Caco-2 (cell line): ENCODE measurements around the gene SREBF1. TPM values are rescaled to one million over a fixed set of nuclear protein-coding genes. Genes with fewer than 3 reads are reported as not detected.

Source experiments
- BruUV-seq: library from RNA; stranded (reverse); fragments of 400-500 nt; replicated peaks from 2 replicates; lab custom pipeline; 2021; lab: Mats Ljungman, UMichigan
- CTCF ChIA-PET: fragments of 300-600 bp; sonication (Branson Sonifier 250); formaldehyde crosslinking; loops from one replicate; lab custom pipeline; 2022; ENCODE audit warnings: antibody characterized with exemption; lab: Charles Lee
- POLR2A ChIA-PET: fragments of 300-600 bp; sonication (Branson Sonifier 250); formaldehyde crosslinking; loops from one replicate; lab custom pipeline; 2022; ENCODE audit warnings: antibody characterized with exemption; lab: Charles Lee
- DNase-seq, 2 experiments: peaks; one replicate each; pipeline versions ENCODE4 v3.0.0 to v3.0.0-alpha.2; 2020 to 2022
- H3K27me3 ChIP-seq: replicated peaks from 2 replicates; pipeline ENCODE4 v1.6.0; 2011; ENCODE audit warnings: low read length; ENCODE audit not compliant: control insufficient read depth, insufficient read depth
- H3K36me3 ChIP-seq: 2 replicates; pipeline ENCODE4 v1.5.1; 2011; ENCODE audit warnings: low read length; ENCODE audit not compliant: control insufficient read depth, insufficient read depth
- H3K4me1 ChIP-seq: fragments of 250-450 bp; sonication (Bioruptor Pico); 2 replicates; pipeline ENCODE4 v1.5.1; 2020; ENCODE audit warnings: mild to moderate bottlenecking
- H3K4me3 ChIP-seq: 2 replicates; pipeline ENCODE4 v1.5.1; 2011; ENCODE audit warnings: low read depth, mild to moderate bottlenecking, control low read depth, low read length
- H3K9me3 ChIP-seq: fragments of 250-450 bp; sonication (Bioruptor Pico); 2 replicates; pipeline ENCODE4 v1.5.1; 2020; ENCODE audit warnings: mild to moderate bottlenecking, moderate library complexity
- H3K27ac Mint-ChIP-seq: one replicate; pipeline ENCODE4 v1.8.0; 2022; ENCODE audit warnings: mixed read lengths; ENCODE audit not compliant: unreplicated experiment
- H3K27me3 Mint-ChIP-seq: one replicate; pipeline ENCODE4 v1.8.0; 2022; ENCODE audit warnings: mixed read lengths; ENCODE audit not compliant: insufficient read depth, unreplicated experiment
- H3K36me3 Mint-ChIP-seq: one replicate; pipeline ENCODE4 v1.8.0; 2022; ENCODE audit warnings: mild to moderate bottlenecking, mixed read lengths; ENCODE audit not compliant: insufficient read depth, unreplicated experiment
- H3K4me1 Mint-ChIP-seq: one replicate; pipeline ENCODE4 v1.8.0; 2022; ENCODE audit warnings: low read depth, mixed read lengths; ENCODE audit not compliant: unreplicated experiment
- H3K4me3 Mint-ChIP-seq: one replicate; pipeline ENCODE4 v1.8.0; 2022; ENCODE audit warnings: mild to moderate bottlenecking, moderate library complexity, mixed read lengths; ENCODE audit not compliant: unreplicated experiment
- H3K9me3 Mint-ChIP-seq: one replicate; pipeline ENCODE4 v1.8.0; 2022; ENCODE audit warnings: mixed read lengths; ENCODE audit not compliant: unreplicated experiment
- CTCF ChIP-seq, 2 experiments: fragments of 200-600 bp in 1 of 2; IDR thresholded peaks; 1 replicate in 1 of 2; 2 replicates in 1 of 2; pipeline versions ENCODE4 v1.5.1 to v1.8.0; 2011 to 2022; ENCODE audit warnings: antibody characterized with exemption in 1 of 2, control low read depth in 1 of 2, inconsistent platforms in 1 of 2, low read depth in 1 of 2, low read length in 1 of 2, mild to moderate bottlenecking in 1 of 2, moderate library complexity in 1 of 2; ENCODE audit not compliant: insufficient read depth in 1 of 2, severe bottlenecking in 1 of 2, unreplicated experiment in 1 of 2
- intact Hi-C: fragments of 100-400 bp; cut with micrococcal nuclease; formaldehyde crosslinking; loops from one replicate; pipeline ENCODE4 v1.10.0; 2022; ENCODE audit not compliant: unreplicated experiment
- total RNA-seq: library from RNA; stranded (reverse); gene quantifications from 2 replicates; pipeline ENCODE4 v1.2.3, GENCODE V29; 2022

SREBF1 gene
- total RNA-seq, 1 experiment from 2014 or later: 118 TPM

GRCh38 chr17:17845046-17845775 is 8.4 kb upstream of the SREBF1 start:
- CTCF ChIA-PET: interaction anchor here (1.2 kb wide), 1 partner anchor 74 kb away, joined by 4 read pairs; no protein-coding TSS in a partner anchor

GRCh38 chr17:17844500-17844899 is 7.7 kb upstream of the SREBF1 start:
- POLR2A ChIA-PET: no interaction called here
- no peak overlapping the region for H3K4me3 ChIP-seq
- no peaks in the 10 kb centered on the region for H3K36me3 ChIP-seq
- no peak for DNase-seq
- no peaks in the 10 kb centered on the region for H3K9me3 ChIP-seq
- CTCF ChIA-PET: no interaction called here
- no peak for TF ChIP-seq CTCF (IDR thresholded peaks at IDR 0.05; ENCODE audit: insufficient read depth in 1 of 2, low read depth in 1 of 2, low read length in 1 of 2, severe bottlenecking in 1 of 2, unreplicated experiment in 1 of 2)
- BruUV-seq: no TSS peak
- Mint-ChIP-seq H3K4me3 (no peak overlapping the region), H3K36me3 (peaks cover 27% of the 10 kb centered on the region), H3K9me3 (no peaks in the 10 kb centered on the region), H3K4me1 (peaks cover 7% of the 10 kb centered on the region), H3K27ac (peak overlapping the region; percentile 39), H3K27me3 (no peaks in the 10 kb centered on the region)
- intact Hi-C loops: loop anchor here (5.0 kb wide), 1 partner anchor 162 kb away; the partner anchor contains the start of gene RAI1
- peaks cover 15% of the 10 kb centered on the region for H3K4me1 ChIP-seq
- no peaks in the 10 kb centered on the region for H3K27me3 ChIP-seq

More at GRCh38 chr17:17845046-17845775, 8.4 kb upstream of the SREBF1 start:
- H3K4me3 Mint-ChIP-seq: no peak overlapping the region
- H3K9me3 ChIP-seq: no peaks in the 10 kb centered on the region
- intact Hi-C loops: no loop called here
- DNase-seq: no peak
- H3K36me3 Mint-ChIP-seq: peaks cover 27% of the 10 kb centered on the region
- BruUV-seq: no TSS peak
- H3K27me3 Mint-ChIP-seq: no peaks in the 10 kb centered on the region
- no peaks in the 10 kb centered on the region for H3K27me3 ChIP-seq
- H3K36me3 ChIP-seq: no peaks in the 10 kb centered on the region
- POLR2A ChIA-PET: no interaction called here
- peaks cover 10% of the 10 kb centered on the region for H3K4me1 ChIP-seq
- H3K4me1 Mint-ChIP-seq: peaks cover 7% of the 10 kb centered on the region
- H3K27ac Mint-ChIP-seq: no peak overlapping the region
- H3K4me3 ChIP-seq: no peak overlapping the region
- TF ChIP-seq CTCF (IDR thresholded peaks at IDR 0.05; ENCODE audit: insufficient read depth in 1 of 2, low read depth in 1 of 2, low read length in 1 of 2, severe bottlenecking in 1 of 2, unreplicated experiment in 1 of 2): no peak
- no peaks in the 10 kb centered on the region for H3K9me3 Mint-ChIP-seq

- H3K9me3 Mint-ChIP-seq: no peaks in the 10 kb centered on the region
- DNase-seq: no peak
- H3K4me3 ChIP-seq: no peak overlapping the region
- H3K27ac Mint-ChIP-seq: peak overlapping the region; percentile 39
- H3K27me3 ChIP-seq: no peaks in the 10 kb centered on the region
- peaks cover 7% of the 10 kb centered on the region for H3K4me1 Mint-ChIP-seq
- no peak for TF ChIP-seq CTCF (IDR thresholded peaks at IDR 0.05; ENCODE audit: insufficient read depth in 1 of 2, low read depth in 1 of 2, low read length in 1 of 2, severe bottlenecking in 1 of 2, unreplicated experiment in 1 of 2)
- H3K36me3 Mint-ChIP-seq: peaks cover 30% of the 10 kb centered on the region
- intact Hi-C loops: loop anchor here (5.0 kb wide), 1 partner anchor 162 kb away; the partner anchor contains the start of gene RAI1
- BruUV-seq: no TSS peak
- ChIA-PET POLR2A (no interaction called here), CTCF (no interaction called here)
- H3K4me3 Mint-ChIP-seq: no peak overlapping the region
- no peaks in the 10 kb centered on the region for H3K36me3 ChIP-seq
- peaks cover 19% of the 10 kb centered on the region for H3K4me1 ChIP-seq
- H3K9me3 ChIP-seq: no peaks in the 10 kb centered on the region
- H3K27me3 Mint-ChIP-seq: no peaks in the 10 kb centered on the region
These were observed 7.3 kb upstream of the SREBF1 start for GRCh38 chr17:17844079-17844478.
